ENCODE measurements around the gene TAPBP.

- TF ChIP-seq CTCF (IDR thresholded peaks at IDR 0.05; ENCODE audit: insufficient read depth, low read length, poor library complexity, severe bottlenecking): peak; percentile 44
- no peak for TF ChIP-seq EZH2phosphoT487 (conservative IDR thresholded peaks at IDR 0.05; ENCODE audit: low read length)
Observed at GRCh38 chr6:33344701-33345697, 31.1 kb upstream of the TAPBP start.

Measured in SU-DHL-6 (cell line).